NCI-H69 (cell line): ENCODE data around the gene ARHGEF11.

Experiments
- DNase-seq: peaks from one replicate; lab custom pipeline; 2025; lab: John Stamatoyannopoulos, UW

The ARHGEF11 gene

DNA sequence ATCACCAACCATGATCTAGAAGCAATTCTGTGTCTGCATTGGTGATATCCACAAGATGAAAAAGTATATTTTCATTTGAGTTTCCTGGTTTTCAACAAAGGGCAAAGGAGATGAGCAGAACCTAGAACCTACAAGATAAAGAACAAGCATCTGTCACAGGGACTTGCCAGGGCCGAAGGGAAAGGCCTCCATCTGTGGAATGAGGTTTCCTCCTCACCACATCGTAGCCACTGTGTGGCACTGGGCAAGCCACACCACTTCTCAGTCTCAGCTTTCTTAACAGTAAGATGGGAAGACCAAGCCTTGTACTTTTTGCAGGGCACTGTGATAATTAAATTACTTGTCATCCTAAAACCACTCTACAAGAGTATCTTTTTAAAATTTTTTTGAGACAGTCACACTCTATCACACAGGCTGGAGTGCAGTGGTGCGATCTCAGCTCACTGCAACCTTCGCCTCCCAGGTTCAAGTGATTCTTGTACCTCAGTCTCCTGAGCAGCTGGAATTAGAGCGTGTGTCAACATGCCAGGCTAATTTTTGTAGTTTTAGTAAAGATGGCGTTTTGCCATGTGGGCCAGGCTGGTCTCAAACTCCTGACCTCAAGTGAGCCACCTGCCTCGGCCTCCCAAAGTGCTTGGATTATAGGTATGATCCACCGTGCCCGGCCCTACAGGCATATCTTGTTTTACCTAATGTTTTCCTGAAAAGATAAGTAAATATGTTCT is 45.8 kb downstream of the ARHGEF11 start:
- no peak for DNase-seq

DNA sequence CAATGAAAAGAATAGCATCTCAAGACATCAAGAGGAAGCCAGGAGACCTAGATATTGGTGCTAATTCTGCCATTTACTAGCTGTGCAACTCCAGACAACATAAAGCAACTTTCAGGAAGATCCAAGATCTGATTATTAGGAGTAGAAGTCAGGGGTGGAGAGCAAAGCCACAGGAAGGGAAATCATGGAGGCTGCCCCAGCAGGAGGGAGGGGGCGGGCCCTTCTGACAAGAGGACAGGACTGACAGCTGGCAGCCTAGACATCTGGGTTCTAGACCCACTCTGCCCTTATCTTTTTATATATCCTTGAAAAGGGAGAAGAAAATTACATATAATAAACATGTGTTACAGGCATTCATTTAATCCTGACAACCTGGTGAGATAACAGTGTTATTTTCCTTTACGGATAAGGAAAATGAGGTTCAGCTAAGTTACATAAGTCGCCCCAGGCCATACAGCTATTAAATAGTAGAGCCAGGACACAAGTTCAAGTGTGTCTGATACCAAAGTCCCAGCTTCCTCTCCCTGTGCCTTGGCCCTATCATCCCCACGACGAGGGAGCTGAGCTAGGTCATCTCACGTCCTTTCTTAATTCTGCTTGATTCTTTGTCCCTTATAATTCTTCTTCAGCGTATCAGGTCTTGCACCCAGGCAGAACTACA is 46.6 kb downstream of the ARHGEF11 start:
- DNase-seq, result peak; percentile 16

DNA sequence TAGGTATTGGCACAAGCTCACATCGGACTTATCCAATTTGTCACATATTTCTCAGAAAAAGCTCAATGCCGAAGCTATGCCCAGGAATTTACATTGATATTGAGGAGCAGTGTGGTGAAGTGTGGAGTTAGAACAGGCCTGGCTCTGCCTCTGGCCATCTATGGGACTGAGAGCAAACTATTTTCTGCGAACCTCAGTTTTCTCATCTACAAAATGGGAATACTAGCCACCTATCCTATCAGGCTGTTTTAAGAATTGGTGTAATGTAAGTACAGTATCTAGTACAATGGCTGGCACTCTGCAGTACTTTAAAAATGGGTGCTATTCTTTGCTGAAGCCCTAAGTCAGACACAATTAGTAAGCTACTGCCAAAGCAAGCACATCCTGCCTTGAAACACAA is 47.2 kb downstream of the ARHGEF11 start:
- DNase-seq, result no peak

DNA sequence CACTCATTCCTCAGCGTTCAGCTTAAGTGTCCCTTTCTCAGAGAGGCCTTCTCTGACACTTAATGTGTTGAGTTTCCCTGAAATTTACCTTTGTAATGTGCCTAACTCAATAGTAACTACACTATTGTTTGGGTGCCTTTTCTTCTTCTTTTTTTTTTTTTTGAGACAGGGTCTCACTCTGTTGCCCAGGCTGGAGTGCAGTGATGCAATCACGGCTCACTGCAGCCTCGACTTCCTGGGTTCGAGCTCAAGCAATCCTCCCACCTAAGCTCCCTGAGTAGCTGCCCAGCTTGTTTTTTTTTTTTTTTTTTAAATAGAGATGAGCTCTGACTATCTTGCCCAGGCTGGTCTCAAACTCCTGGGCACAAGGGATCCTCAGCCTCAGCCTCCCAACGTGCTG is 50.1 kb downstream of the ARHGEF11 start:
- no peak for DNase-seq

DNA sequence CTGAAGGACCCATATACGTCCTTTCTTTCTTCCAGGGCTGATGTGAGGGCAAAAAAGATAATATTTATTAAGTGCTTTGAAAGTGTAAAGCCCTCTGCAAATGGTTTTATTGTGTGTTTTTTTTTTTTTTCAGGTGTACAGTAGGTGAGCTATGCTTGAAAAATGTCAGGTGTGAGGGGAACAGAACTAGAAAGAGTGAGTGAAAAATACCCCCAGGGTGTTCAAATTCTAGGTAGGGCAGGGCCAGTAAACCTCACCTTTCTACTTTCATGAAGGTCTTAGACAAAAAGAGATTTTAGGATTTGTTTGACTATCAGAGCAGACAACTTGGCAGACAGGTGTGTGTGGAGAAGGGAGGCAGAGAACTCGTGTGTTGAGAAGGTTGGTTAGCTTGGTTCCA is 51.3 kb downstream of the ARHGEF11 start:
- DNase-seq, result no peak

DNA sequence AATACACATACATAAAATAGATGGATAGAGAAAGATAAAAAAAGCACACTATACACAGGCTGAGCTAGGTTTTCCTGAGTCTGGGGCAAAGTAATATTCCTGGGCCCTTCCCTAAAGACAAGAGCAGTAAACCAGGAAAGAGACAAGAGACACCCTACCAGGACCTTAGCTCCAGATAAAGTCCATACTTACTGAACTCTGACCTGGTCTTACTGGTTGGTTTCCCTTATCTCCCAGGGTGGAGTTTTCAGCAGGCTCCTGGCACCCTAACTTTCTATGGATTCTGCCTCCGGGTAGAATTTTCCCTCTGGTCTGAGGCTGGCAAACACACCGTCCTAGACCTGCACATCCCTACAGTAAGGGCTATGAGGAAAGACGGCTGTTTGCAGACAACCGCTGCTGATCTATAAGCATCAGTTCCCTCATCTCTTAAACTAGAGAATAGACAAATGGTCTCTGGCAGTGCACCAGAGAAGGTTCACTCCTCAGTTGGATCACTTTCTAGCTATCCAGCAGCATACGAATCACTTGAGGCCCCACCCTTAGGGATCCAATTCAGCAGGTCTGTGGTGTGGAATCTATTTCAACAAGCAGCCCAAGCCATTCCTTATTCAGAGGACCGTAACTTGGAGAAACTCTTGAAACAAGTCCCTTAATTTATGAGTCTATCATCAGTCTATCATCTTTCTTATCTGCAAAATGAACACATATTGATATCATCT is 52.0 kb downstream of the ARHGEF11 start:
- no peak for DNase-seq

DNA sequence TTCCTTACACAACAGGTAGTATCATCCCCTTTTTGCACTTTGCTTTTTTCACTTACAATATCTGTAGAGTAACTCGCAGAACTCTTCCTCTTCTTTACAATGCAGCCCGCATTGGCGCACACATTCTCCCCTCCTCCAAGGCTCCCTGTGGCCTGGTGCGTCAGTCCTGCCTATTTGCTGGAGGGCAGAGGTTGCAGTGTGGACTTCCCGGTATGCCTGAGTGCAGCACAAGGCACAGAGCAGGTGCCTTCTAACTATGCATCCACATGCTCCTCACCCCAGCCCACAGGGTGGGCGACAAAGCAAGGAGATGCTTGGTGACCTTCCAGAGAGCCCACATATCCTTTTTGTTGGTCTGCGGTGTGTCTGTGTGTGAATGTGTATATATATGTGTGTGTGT is 53.3 kb downstream of the ARHGEF11 start:
- DNase-seq, result no peak

DNA sequence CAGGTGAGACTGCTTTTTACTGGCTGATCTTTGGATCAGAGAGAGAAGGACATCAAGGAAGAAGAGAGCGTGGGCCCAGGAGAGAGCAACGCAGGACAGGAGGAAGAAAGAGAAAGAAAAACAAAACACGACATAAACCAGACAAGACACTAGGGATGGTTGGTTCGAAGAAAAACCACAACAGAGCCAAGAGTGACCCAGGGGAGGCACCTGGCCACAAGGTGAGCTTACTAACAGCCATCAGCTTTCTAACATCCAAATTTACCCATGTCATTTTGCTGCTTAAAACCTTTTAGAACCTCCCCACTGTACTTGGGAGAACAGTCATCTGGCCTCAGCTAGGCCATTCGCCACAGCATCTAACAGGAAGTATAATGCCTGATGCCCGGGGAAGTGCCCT is 57.8 kb downstream of the ARHGEF11 start:
- no peak for DNase-seq

DNA sequence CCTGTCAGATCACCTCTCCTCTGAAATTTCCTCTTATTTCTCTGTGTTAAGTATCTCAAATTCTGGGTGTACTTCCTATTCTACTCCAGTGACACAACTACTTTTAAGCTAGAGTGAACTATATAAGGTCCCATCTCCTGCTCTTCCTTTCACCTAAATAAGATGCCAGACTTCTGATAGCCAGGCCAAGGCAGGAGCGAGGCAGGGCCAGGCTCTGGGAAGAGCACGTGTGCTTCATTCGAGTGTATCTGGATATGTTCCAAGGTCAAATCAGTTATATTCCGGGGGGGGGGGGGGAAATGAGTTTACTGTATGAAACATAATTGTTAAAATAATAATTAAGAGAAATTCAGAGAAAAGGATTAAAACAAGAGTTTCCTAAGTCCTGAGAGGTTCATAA is 65.0 kb downstream of the ARHGEF11 start:
- no peak for DNase-seq

DNA sequence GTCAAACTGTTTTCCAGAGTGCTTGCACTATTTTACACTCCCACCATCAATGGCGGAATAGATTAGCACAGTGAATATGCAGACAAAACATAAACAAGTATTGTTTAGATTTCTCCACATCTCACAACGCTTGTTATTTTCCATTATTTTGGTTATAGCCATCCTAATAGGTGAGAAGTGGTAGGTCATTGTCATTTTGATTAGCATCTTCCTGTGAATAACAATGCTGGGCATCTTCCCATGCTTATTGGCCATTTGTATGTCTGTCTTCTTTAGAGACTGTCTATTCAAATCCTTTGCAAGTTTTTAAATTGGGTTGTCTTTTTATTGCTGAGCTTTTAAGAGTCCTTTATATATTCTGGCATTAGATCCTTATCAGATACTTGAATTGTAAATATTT is 70.5 kb downstream of the ARHGEF11 start:
- no peak for DNase-seq

DNA sequence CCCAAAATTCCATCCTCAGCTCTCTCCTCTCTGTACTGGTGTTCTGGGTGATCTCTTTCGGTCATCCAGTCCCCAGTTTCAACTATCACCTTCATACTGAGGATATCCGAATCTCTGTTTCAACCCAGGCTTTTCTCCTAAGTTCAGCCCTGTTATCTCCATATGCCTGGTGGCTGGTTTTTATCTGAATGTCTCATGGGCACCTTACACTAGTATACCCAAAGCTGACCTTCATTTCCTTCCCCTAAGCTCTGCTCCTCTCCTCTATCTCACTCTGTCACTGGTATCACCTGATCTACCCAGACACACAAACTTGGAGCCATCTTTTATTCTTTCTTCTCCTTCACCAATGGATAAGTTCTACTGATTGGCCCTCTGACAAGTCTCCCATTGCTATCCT is 72.1 kb downstream of the ARHGEF11 start:
- no peak for DNase-seq

DNA sequence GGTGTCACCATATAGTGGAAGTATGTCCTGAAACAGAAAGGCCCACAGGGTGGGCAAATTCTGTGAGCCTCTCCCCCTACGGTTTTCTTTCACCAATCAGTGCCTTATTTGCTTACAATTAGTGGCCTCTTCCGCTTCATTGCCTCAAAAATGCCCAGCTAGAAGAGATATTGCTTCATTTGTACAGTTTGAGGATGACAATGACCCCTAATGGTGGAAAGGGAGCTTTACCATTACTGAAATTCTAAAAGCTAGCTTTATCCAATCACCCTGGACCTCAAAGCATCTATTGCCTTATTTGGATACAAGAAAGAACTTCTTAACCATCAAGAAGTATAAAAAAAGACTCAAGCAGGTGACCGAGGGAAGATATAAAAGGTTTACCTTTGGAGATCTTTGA is 75.5 kb downstream of the ARHGEF11 start:
- peak; percentile 51 for DNase-seq

DNA sequence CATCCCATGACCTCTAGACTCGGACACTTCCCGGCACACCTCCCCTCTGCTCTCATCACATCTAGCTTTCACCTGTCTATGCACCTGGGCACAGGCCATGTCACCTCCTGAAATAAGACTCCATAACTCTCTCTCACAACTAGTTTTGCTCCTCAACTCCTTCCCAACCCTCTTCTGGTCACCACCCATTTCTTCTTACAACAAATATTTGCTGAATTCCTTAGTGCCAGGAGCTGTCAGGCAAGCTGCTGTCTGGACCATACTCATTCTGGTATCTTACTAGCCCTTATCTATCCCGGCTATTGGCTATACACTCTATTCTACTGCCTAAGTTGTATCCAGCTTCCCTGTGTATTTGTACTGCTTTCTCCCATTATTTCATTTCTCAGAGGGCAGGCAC is 76.0 kb downstream of the ARHGEF11 start:
- DNase-seq, result no peak

DNA sequence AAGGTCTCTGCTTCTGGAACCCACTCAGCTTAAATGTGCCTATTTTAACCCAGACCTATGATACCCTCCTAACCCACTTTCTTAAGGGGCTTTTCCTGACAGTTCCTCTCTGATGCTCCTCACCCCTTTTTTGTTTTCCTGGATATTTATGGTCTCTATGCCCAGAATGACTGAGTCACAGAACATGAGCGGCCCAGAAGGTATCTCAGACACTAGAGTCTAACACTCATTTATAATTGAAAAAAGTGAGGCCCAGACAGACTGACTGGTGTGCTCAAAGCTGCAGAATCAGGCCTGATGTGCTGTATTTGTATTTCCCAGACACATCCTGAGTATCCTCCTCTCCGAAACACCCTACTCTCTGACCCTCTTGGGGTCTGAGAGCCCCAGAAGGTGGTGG is 81.1 kb downstream of the ARHGEF11 start:
- DNase-seq, result no peak

DNA sequence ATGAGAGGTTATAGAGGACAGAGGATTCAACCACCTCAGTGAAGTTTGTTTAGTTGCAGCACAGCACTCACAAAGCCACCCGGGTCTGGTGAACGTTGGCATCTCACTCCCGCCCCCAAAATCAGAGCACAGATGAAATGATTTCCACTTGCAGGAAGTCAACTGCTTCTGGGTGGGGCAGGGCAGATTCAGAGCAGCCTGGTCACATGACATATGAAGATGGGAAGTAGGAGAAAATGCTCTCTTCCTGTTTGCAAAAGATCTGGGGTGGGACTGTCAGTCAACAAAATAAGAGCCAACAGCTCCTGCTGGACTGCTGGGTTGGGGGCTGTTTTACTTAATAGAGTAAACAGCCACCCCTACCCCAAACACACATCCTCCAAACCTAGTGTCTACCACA is 81.9 kb downstream of the ARHGEF11 start:
- peak; percentile 62 for DNase-seq

DNA sequence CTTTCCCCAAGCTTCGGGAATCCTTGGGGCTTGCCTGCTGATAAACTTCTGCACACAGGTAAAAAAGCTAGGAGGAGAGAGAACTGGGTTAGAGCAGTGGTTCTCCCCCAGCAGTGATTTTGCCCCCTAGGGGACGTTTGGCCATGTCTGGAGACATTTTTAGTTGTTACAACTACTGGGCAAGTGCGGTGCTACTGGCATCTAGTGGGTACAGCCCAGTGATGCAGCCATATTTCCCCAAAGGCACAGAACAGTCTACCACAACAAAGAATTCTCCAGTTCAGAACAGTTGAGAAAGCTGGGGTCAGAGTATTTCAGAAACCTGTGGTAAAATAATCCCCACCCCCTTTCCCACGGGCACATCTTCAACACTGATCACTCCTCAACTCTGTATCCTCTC is 83.8 kb downstream of the ARHGEF11 start:
- DNase-seq, result peak; percentile 19

DNA sequence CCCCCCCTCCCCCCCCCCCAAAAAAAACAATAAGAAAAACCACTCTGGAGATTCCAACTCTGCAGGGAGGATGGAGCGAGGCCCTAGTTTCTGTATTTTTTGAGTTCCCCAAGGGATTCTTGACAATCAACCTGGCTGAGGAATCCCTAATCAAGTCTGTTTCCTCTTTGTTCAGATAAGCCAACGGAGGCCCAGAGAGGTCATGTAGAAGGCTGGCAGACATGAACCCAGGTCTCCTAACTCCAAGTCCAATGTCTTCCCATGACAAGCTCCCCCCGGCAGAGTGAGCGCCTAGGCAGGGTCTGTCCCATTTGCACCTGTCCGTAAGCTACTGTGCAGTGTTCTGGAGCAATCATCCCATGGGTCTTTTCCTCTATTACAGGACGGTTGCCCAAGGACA is 85.6 kb downstream of the ARHGEF11 start:
- no peak for DNase-seq

DNA sequence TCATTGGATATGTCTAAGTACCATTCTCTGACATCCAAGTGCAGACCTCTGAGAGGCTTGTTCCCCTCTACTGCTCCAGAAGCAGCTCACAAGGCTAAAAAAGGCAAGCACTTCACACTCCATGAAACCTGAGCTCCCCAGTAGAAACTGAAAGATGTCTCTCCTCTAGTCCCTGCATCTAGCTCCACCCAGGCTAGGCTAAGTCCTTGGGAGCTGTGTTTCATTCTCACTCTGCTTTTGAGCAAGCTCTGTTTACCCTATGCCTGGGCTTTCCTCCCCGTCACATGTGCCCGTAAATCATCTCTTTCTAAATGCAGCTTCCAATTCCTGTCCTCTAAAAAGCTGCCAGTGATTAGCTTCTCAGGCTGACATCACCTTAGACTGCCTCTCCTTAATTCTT is 86.1 kb downstream of the ARHGEF11 start:
- DNase-seq, result peak; percentile 65

DNA sequence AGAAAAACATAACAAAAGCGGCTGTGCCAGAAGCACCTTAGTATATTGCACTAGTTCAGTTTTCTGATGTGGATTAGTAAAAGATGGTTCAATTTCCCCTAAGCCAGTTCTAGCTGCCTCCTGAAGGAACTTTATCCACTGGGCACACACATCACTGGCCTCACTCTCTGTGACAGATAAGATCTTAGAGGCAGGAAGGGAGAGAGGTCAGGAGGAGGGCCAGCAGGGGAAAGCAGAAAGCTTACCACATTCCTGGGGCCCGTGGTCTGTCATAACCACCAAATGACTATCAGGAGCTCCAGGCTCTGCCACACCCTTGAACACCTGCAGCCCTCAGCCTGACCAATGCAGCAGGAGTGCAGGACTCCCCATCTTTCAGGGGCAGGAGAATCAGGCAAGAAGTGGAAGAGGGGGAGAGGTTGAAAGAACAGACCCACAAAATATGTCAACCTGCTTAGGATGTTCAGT is 87.3 kb downstream of the ARHGEF11 start:
- DNase-seq, result no peak

DNA sequence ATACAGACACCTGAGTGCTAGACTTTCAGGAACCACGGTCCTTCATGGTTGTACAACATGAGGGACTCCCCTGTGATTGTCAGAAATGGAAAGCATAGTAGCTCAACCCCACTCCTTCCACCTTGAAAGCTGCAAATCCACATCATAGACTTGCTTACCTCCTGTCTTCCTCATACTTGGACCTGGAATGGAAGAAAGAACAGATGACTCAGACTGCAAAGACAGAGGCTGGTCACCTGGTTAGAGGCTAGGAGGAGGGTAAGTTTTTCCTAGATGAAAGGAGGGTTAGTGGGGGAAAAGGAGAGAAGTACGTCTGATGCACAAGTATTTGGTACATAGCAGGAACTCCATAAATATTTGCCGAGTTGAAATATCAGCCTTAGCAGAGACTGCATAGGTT is 87.9 kb downstream of the ARHGEF11 start:
- no peak for DNase-seq

DNA sequence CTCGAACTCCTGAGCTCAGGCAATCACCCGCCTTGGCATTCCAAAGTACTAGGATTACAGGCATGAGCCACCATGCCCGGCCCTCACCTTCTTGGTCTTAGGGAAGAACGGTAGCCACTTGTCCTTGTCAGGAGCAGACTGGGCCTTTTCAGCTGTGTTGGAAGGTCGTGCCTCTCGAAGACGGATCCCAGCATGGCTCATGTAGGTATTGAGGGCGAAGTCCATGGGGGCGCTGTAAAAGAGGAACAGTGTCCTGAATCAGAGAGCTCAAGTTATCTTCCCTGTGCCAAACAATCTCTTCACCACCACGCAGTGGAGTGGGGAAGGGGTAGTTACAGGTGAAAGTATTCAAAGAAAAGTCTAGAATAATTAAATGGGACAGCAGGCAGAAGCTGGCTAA is 89.2 kb downstream of the ARHGEF11 start:
- DNase-seq, result no peak

DNA sequence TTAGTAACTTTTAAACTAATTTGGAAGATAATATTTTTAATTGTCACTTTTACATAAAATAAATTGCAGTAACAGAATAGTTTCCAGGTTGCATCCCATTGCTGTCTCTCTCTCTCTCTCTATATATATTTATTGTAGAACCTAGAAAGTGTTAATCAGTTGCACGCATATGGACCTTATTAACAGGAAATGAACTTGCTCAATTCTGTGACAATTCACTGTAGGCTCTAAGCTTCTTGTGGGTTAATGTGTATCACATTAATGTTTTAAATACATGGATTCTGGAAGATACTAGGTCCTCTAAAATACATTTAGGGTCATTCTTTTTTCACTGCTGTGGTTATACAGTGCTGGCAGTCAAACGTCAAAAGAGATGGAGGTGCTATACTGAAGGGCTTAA is 92.0 kb downstream of the ARHGEF11 start:
- no peak for DNase-seq

DNA sequence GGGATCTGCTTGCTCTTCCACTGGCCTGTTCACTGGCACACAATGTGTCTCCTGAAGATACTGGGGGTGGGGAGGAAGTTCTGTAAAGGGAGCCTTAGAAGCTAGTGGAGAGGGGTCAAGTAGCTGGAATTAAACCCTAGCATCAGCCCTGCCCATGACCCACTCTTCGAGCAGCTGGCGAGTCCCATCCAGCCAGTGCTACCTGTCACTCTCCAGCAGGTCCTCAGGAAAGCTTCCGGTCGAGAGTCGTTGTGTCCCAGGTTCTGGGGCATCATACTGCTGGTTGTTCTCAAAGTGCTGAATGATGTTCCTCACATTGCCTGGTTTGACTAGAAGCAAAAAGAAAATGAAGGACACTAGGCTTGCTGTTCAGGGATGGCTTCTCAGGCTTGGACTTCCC is 94.2 kb downstream of the ARHGEF11 start:
- DNase-seq, result no peak
